Epithelial cell of prostate (primary cell): ENCODE data around the gene OTUD3.
"Not testable (repeated sequence)": the region's sequence is repeated elsewhere in the genome, so short reads cannot be mapped to it uniquely, and the experiment has no call there.

Experiments
- DNase-seq: peaks from one replicate; pipeline ENCODE4 v3.0.0-alpha.2; 2011; ENCODE audit warnings: low read depth, low spot score
- H3K27ac ChIP-seq: fragments of 450-650 bp; 2 replicates; pipeline ENCODE4 v1.5.1; 2017; ENCODE audit warnings: mild to moderate bottlenecking

The OTUD3 gene

DNA sequence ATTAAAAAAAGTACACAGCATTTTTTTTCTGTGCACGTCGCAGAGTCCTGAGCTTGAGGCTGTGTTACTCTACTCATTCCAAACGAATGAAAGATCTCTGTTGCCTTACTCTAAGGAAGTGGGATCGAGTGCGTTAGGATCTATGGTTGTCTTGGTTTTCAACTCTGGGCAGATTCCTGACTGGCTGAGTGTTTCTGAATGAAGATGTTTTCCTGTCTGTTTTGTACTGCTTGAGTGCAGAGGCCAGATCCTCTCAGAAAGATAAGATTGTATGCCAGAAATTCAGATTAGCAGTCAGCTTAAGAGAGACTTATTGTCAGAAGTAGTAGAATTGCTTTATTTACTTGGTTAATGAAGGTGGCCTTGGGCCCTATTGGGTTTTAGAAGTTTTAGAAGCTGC is 27.2 kb downstream of the OTUD3 start:
- DNase-seq = no peak
- H3K27ac ChIP-seq = no peak overlapping the region

DNA sequence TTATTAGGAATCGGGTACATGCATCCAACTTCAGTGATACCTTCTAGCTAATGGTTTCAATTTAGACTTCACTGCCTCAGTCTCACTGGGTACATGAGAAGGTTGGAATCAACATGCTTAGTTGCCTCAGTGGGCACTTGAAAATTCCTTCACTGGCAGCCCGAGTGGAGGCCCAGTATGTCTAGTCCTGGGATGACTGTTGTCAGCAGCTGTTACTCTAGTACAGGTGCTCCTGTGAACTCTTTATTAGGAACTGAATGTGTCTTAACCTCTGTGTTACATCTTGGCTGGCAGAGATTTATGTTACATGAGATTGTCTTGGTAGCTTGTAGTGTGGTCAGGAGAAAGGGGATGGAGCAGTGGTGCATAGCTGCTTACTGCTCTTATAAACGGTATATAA is 27.8 kb downstream of the OTUD3 start:
- H3K27ac ChIP-seq = no peak overlapping the region
- DNase-seq = no peak

DNA sequence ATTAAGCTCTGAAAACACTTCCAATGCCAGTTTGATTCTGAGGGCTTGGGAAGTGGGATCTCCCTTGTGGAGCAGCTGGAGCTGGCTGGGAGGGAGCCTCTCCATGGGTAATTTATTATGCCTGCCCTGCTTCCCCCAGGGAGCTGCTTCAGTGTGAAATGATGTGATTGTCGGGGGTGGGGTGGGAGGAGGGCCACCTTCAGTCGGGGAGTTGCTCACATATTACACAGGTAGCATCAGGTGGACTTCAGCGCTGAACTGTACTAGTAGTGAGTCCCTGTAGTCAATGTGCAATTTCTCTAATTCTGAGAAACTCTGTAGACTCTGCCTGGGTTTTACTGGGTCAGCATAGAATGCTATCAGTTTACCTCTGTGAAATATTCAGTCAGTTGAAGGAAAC is 28.5 kb downstream of the OTUD3 start:
- no peak for DNase-seq
- no peak overlapping the region for H3K27ac ChIP-seq

DNA sequence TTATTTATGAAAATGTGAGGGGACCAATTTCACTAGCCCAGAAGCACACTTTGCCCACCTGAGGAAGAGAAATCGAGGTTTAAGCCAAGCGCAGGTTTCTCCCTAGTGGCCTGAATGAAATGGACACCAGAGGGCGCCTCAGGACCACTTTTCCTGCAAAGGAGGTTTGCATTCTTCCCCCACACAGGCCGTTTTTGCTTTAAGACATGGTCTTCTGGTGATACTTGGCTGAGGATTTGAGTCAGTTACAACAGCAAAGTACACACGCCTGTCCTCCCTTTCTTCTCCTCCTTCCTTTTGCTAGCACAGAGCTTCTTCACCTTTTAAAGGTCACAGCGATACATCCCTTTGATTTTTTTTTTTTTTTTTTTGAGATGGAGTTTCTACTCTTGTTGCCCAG is 35.9 kb downstream of the OTUD3 start:
- DNase-seq = no peak
- no peak overlapping the region for H3K27ac ChIP-seq

DNA sequence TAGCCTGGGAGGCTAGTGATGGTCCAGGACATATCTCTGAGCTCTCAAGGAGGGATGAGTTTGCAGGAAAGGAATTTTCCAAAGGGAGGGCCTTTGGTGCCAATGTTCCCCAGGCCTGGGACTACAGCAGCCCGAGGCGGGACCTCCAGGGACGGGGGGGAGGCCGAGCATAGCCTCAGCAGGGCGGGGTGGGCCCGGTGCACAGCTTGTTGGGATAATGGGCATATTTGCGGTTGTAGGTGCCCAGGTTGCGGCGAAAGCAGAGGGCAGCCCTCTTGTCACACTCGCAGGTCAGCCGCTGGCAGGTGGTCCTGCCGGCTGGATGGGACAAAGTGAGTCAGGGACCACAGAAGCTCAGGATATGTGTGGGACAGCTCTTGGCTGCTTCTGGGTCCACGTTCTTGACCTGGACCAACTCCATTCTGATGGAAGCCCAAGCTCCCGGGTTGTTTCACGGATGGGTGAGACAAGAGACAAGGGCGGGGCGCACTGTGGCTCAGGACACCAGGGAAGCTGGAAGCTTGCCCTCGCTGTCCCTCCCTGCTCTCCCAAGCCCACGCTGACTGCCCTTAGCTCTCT is 38.0 kb downstream of the OTUD3 start:
- no peak overlapping the region for H3K27ac ChIP-seq
- DNase-seq = no peak

GRCh38 chr1:19921310-19921709 is 39.1 kb downstream of the OTUD3 start:
- DNase-seq = no peak

DNA sequence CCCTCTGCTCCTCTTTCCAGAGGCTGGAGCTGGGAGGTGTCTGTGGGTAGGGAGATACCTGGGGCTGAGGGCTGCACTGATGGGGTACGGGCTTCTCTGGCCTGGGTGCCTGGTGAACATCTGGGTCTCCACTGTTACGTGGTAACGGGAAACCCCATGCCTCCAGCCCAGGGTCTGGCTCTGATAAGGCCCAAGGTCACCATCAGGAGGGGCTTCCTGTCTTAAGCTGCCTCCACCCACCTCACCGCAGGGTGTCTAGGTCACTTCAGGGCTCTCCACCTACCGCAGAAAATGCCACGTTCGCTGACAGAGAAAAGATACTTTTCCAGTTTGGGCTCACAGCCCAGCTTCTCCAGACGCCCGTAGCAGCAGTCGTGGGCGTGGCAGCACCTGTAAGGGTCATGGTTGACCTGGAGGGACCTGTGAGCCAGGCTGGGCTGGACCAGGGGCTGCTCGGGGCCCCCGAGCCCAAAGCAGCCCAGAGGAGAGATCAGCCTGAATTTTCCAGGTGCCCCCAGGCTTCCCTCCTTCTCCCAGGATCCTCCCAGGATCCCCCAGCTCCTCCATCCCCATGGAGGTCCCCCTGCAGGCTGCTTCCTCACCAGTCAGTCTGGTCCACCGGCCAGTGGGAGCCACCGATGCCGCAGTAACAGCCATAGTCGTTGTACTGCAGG is 40.0 kb downstream of the OTUD3 start:
- H3K27ac ChIP-seq = no peak overlapping the region
- DNase-seq = no peak

More at GRCh38 chr1:19921310-19921709, 39.1 kb downstream of the OTUD3 start:
- H3K27ac ChIP-seq = no peak overlapping the region

GRCh38 chr1:19923137-19923952 is 41.1 kb downstream of the OTUD3 start, which contains the start of gene PLA2G2E:
PLA2G2E (minus strand) TSS chr1:19923617; CDS start chr1:19923559, 58 bp downstream.
- no peak for DNase-seq

DNA sequence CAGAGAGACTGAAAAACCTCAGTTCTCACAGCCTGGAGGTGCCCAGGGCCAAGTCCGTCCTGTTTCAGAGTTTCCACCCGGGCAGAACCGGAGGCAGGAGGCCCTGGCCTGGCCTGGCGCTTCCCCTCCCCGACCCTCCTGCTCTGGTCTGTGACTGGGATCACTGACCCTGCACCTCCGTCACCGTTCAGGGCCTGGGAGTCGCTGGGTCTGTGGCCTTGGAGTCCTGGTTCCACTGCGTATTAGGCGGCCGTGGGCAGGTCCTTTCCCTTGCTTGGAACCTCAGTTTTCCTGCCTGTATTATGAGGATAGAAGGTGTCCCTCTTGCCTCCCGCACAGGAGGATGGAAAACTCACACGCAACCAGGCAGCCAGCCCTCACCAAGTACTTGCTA is 41.8 kb downstream of the OTUD3 start:
- no peak overlapping the region for H3K27ac ChIP-seq
- DNase-seq = no peak

More at GRCh38 chr1:19923137-19923952, 41.1 kb downstream of the OTUD3 start, which contains the start of gene PLA2G2E:
- H3K27ac ChIP-seq = no peak within 1 kb of the TSS

DNA sequence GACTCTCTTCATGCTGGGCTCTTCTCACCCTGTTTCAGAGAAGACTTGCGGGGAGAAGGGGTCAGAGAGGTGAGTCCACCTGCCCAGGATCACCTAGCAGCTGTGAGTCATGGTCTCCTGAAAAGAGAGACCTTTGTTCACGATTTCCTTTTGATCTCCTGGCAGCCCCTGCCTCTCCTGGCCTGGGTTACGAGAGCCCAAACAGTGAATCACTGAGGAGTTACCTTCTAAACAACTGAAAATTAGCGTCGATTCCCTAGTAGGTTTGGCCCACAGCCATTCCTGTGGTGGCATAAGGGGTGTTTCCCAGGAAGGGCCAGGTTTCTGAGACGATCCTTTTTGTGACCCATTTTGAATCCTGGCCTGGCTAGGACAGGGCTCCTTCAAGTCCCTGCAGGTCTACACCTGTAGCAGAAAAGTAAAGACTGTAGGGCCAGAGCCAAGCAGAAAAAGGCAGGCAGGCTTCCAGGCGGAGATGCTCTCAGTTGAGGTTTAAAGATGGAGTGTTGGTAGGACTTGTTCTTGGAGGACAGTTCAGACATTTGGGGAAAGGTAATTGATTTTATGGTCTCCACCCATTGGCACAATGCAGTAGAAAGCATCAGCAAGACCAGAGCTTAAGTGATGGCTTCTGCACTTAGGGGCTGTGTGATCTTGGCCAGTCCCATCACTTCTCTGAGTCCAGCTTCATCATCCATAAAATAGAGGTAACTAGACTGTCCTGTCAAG is 43.3 kb downstream of the OTUD3 start:
- H3K27ac ChIP-seq = peak overlapping the region; percentile 42
- peak; percentile 45 for DNase-seq

GRCh38 chr1:19926296-19927129 is 44.3 kb downstream of the OTUD3 start:
- H3K27ac ChIP-seq = no peak overlapping the region
- DNase-seq = peak; percentile 34

DNA sequence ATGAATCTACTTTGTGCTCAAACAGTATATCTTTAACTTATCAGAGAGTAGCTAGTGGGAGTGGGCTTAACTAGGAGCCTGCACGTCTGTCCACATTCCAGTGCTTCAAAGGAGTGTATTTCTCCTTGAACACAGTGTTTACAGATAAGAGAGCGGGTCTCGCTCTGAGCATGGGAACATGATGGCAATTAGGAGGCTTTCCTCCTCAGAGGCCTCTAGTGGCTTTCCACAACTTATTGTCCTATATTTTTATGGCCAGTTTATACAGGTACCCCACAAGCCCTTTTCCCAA is 44.9 kb downstream of the OTUD3 start:
- not testable (repeated sequence) for H3K27ac ChIP-seq, DNase-seq

DNA sequence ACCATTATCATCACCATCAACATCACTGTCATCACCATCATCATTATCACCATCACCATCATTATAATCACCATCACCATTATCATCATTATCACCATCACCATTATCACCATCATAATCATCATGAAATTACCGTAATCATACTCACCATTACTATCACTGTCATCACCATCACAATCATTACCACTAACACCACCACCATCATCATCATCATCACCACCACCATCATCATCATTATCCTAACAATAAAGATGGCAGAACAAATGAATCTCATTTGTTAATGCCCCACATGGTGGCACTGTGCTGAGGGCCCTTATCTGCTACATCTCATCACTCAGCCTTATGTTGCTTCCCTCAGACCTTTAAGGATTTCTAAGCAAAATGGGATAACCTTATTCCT is 50.7 kb downstream of the OTUD3 start:
- no peak overlapping the region for H3K27ac ChIP-seq
- no peak for DNase-seq

DNA sequence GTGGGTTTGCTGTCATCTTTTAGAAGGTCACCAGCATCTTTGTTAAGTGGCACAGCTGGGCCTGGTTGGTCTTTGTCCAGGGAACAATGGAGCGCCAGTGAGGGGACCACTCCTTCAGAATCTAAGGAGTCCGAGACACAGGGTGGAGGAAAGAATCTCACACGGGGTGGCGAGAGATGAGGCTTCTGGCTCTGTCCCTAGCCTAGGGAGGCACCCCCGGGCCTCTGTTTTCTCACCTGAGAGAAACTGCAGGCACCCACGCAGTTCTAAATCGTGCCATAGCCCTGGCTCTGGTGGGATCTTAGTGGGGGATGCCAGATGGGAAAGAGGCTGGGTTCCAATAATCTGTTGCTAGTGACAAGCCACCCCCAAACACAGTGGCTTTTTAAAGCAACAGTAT is 52.1 kb downstream of the OTUD3 start:
- no peak for DNase-seq
- H3K27ac ChIP-seq = no peak overlapping the region

DNA sequence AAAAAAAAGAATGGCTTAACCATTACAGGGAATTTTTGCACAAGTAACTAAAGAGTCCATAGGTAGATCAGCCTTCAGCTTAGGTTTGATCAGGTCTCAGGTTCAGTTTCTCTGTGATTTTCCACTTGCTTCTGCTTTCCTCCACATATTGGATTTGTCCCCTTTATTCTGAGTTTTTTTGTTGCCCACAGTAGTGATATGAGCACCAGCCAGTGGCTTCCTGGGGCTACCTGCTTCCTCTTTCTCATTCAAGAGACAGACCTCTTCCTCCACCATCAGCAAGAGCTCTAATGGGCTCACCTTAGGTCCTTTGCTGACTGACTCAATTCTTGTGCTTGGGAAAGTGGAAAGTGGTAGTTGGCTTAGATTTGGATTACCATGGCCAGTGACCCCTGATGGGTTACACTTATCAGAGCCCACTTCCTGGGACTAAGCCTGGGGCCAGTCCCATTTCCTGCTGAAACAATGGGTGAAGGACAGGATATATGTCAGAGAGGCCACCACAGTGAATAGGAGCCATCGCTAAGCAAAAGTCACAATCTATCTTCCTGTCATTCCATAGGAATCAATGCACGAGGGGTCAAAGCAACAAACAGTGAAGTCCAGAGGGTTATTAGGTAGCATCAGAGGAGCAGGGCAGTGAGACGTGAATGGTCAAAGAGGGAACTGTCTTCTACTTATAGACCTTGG is 54.0 kb downstream of the OTUD3 start:
- DNase-seq = no peak
- no peak overlapping the region for H3K27ac ChIP-seq

GRCh38 chr1:19938472-19938871 is 56.3 kb downstream of the OTUD3 start:
- no peak for DNase-seq
- no peak overlapping the region for H3K27ac ChIP-seq

- DNase-seq = no peak
- no peak overlapping the region for H3K27ac ChIP-seq
Measured at GRCh38 chr1:19940486-19941205, 58.5 kb downstream of the OTUD3 start.

DNA sequence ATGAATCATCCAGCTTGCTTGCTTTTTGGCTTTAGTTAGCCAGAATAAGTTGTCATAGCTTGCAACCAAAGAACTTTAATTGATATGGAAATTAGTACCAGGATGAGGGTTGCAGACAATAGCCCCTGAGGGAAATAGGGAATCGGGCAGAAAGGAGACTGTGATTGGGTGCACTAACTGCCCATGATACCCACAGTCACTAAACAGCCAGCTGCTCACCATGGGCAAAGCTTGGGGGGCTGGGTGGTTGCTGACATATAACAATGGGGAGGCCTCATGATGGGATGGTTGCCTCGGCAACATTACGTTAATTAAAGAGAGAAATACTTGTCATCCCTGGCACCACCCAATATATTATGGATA is 59.0 kb downstream of the OTUD3 start:
- no peak overlapping the region for H3K27ac ChIP-seq
- no peak for DNase-seq

- no peak overlapping the region for H3K27ac ChIP-seq
Measured at GRCh38 chr1:19942088-19942487, 59.9 kb downstream of the OTUD3 start.

More at GRCh38 chr1:19942088-19942487, 59.9 kb downstream of the OTUD3 start:
- no peak for DNase-seq
